Bronchial epithelial cell (primary cell): Measurements from ENCODE around the gene ANKRD17. TPM values are rescaled to one million over a fixed set of nuclear protein-coding genes. Genes with fewer than 3 reads are reported as not detected.

Experiments used
- DNase-seq: peaks from one replicate; pipeline ENCODE4 v3.0.0-alpha.2; 2010; ENCODE audit warnings: low read depth
- FAIRE-seq: peaks from 2 replicates; lab custom pipeline; 2011; peaks lifted over from hg19 to GRCh38; lab: Jason Lieb, UNC
- H3K27me3 ChIP-seq: 2 replicates; pipeline ENCODE4 v1.5.1; 2011; ENCODE audit warnings: low read length; ENCODE audit not compliant: control insufficient read depth, insufficient read depth
- H3K36me3 ChIP-seq: 2 replicates; pipeline ENCODE4 v1.5.1; 2011; ENCODE audit warnings: low read length; ENCODE audit not compliant: control insufficient read depth, insufficient read depth
- H3K4me3 ChIP-seq: 2 replicates; pipeline ENCODE4 v1.5.1; 2011; ENCODE audit warnings: mild to moderate bottlenecking, low read depth, low read length, control low read depth
- total RNA-seq: library from RNA; depleted of rRNA; stranded (reverse); fragments of >200 nt; gene quantifications from 2 replicates; pipeline ENCODE4 v1.2.1, GENCODE V29; 2014
- TF ChIP-seq, protein P1 (sequence below): IDR thresholded peaks from 2 replicates; pipeline ENCODE4 v1.5.1; 2011; ENCODE audit warnings: mild to moderate bottlenecking, moderate library complexity, low read length, control low read depth, inconsistent platforms; ENCODE audit not compliant: insufficient read depth, severe bottlenecking

ANKRD17 gene
- total RNA-seq, 1 donor from 2014 or later, result 41.9 TPM

DNA sequence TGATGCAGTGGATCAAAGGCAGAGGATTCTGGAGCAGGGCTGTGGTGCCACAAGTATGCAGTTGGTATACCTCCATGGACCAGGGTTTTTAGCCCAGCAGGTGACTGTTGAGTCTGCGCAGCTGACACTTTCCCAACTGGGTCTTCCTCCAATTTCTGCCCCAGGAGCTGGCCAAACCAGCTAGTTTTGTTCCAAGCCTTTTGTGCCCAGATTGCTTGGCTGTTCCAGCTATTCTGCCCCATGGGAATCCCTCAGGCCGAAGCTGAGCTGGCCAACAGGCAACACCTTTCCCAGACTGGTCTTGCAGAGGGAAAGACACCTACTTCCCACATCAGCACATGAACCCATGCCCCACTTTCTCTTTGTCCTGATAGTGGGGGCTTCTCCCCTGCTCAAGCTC lies 22.8 kb upstream of the ANKRD17 start:
- DNase-seq (no peak), FAIRE-seq (peak; percentile 86)
- TF ChIP-seq, protein P1, sequence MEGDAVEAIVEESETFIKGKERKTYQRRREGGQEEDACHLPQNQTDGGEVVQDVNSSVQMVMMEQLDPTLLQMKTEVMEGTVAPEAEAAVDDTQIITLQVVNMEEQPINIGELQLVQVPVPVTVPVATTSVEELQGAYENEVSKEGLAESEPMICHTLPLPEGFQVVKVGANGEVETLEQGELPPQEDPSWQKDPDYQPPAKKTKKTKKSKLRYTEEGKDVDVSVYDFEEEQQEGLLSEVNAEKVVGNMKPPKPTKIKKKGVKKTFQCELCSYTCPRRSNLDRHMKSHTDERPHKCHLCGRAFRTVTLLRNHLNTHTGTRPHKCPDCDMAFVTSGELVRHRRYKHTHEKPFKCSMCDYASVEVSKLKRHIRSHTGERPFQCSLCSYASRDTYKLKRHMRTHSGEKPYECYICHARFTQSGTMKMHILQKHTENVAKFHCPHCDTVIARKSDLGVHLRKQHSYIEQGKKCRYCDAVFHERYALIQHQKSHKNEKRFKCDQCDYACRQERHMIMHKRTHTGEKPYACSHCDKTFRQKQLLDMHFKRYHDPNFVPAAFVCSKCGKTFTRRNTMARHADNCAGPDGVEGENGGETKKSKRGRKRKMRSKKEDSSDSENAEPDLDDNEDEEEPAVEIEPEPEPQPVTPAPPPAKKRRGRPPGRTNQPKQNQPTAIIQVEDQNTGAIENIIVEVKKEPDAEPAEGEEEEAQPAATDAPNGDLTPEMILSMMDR, result no peak
- no peak overlapping the region for H3K4me3 ChIP-seq
- no peaks in the 10 kb centered on the region for H3K36me3 ChIP-seq
- no peaks in the 10 kb centered on the region for H3K27me3 ChIP-seq

DNA sequence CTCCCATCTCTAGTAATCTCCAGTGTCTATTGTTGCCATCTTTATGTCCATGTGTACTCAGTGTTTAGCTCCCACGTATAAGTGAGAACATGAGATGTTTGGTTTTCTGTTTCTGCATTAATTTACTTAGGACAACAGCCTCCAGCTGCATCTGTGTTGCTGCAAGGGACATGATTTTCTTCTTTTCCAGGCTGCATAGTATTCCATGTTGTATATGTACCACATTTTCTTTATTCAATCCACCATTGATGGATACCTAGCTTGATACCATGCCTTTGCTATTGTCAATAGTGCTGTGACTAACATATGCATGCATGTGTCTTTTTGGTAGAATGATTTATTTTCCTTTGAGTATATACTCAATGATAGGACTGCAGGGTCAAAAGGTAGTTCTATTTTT lies 18.6 kb upstream of the ANKRD17 start:
- H3K36me3 ChIP-seq, result no peaks in the 10 kb centered on the region
- FAIRE-seq (no peak), DNase-seq (no peak)
- H3K27me3 ChIP-seq, result no peaks in the 10 kb centered on the region
- no peak overlapping the region for H3K4me3 ChIP-seq
- TF ChIP-seq, protein P1, result no peak

DNA sequence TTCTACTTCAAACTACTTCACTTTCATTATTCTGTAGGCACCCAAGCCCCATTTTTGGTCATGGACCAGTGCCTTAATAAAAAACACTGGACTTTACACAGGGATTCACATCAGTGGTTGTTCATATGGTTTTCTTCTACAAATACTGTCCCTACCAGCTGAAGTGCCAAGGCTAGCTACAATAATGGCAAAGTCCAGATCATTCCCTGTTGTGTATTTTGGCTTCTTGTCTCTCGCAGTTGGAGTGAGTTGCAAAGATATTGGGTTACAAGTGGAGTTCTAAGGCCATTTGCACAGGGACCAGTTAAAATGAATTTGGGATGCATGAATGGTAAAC lies 16.7 kb upstream of the ANKRD17 start:
- no peak for FAIRE-seq
- H3K36me3 ChIP-seq, result no peaks in the 10 kb centered on the region

DNA sequence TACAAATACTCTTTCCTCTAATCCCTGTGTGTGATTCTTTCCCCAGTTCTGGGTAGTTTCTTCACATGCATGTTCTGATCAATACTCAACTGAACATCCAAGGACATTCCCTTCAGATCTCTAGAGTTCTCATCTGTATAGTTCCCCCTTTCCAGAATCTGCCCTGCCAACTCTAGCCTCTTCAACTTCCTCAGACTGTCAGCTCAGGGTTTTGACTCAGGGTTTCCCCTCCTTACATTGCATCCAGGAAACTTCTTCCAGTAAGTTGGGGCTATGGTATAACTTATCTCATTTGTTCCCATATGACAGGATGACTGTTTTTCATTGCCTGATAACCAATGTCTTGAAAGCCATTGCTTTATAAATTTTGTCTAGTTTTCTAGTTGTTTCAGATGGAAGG lies 14.2 kb upstream of the ANKRD17 start:
- FAIRE-seq (no peak), DNase-seq (no peak)
- no peaks in the 10 kb centered on the region for H3K36me3 ChIP-seq
- H3K4me3 ChIP-seq, result no peak overlapping the region
- TF ChIP-seq, protein P1, result no peak
- H3K27me3 ChIP-seq, result no peaks in the 10 kb centered on the region

More for the DNA sequence above, 16.7 kb upstream of the ANKRD17 start:
- TF ChIP-seq, protein P1, result no peak
- no peak for DNase-seq
- Histone ChIP-seq H3K27me3 (no peaks in the 10 kb centered on the region), H3K4me3 (no peak overlapping the region)

DNA sequence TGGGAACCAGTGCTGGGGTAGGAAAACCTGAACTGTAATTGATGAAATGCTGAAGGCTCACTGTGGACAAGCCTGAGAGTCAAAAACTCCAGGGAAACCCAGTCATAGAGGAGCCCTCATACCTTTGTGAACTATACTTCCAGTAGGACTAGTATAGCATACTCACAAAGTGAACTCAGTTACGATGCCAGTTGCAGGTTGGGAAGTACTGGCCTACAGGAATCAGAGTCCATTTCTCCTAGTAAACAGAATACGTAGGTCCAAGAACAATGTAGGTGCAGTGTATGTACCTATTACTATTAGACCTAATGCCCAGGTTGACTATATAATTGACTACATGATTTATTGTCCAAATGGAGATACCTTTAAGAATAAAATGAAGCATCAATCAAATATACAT lies 8.5 kb upstream of the ANKRD17 start:
- TF ChIP-seq, protein P1, result no peak
- H3K27me3 ChIP-seq, result no peaks in the 10 kb centered on the region
- no peak for FAIRE-seq
- no peak overlapping the region for H3K4me3 ChIP-seq
- H3K36me3 ChIP-seq, result no peaks in the 10 kb centered on the region
- DNase-seq, result no peak

DNA sequence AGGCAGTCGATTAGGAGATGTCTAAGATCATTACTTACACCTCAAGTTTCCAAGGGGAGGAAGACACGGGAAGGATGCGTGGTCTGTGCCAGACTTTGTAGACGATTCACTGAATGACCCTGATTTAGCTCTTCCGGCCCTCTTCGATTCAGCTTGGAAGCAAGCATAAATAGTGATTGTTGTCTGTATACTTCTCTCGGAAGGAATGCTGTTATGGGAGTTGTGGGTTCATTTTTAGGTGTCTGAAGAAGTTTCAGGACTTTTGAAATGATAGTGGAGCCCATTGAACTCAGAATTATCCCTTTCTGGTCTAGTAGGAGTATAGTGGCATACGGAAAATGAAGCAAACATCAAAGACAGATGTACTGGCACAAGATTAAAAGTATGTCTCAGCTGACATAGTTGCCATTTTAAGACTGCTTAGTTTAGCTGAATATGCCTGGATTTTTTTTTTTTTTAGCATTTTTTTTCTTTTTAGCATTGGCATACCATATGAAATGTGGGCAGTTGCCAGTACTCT lies 1.0 kb upstream of the ANKRD17 start:
- TF ChIP-seq, protein P1, result no peak
- DNase-seq (no peak), FAIRE-seq (peak; percentile 62)
- Histone ChIP-seq H3K4me3 (peak overlapping the region; percentile 92), H3K27me3 (no peaks in the 10 kb centered on the region), H3K36me3 (no peaks in the 10 kb centered on the region)
